Thoracic aorta (tissue), 2 donors: ENCODE data around the gene IGLON5. TPM values are rescaled to one million over a fixed set of nuclear protein-coding genes. Genes with fewer than 3 reads are reported as not detected.

Source experiments
- ATAC-seq: fragments of 150-250 bp; one replicate; pipeline ENCODE4 v1.8.0; 2017; ENCODE audit warnings: low read depth; ENCODE audit not compliant: insufficient number of reproducible peaks, low FRiP score
- DNase-seq: peaks from one replicate; pipeline ENCODE4 v3.0.0-alpha.2; 2020; ENCODE audit warnings: low spot score
- H3K27ac ChIP-seq, 2 donors: fragments of 200-600 bp; sonication (generic); 1 replicate in 1 of 2; 2 replicates in 1 of 2; pipeline ENCODE4 v1.5.1; 2016; ENCODE audit warnings: mild to moderate bottlenecking in 2 of 2, moderate library complexity in 2 of 2
- H3K27me3 ChIP-seq: fragments of 200-600 bp; sonication (generic); replicated peaks from 2 replicates; pipeline ENCODE4 v1.6.0; 2016; ENCODE audit warnings: mild to moderate bottlenecking; ENCODE audit not compliant: insufficient read depth
- H3K36me3 ChIP-seq: fragments of 200-600 bp; sonication (generic); one replicate; pipeline ENCODE4 v1.5.1; 2016
- H3K4me1 ChIP-seq, 2 donors: fragments of 200-600 bp; sonication (generic); 1 replicate in 1 of 2; 2 replicates in 1 of 2; pipeline versions ENCODE4 v1.5.1 to v1.6.0; 2016; ENCODE audit warnings: low read depth in 2 of 2, mild to moderate bottlenecking in 1 of 2; ENCODE audit not compliant: control insufficient read depth in 1 of 2
- H3K4me3 ChIP-seq: fragments of 200-600 bp; sonication (generic); 2 replicates; pipeline ENCODE4 v1.5.1; 2016; ENCODE audit warnings: mild to moderate bottlenecking
- H3K9me3 ChIP-seq: fragments of 200-600 bp; sonication (generic); 2 replicates; pipeline ENCODE4 v1.5.1; 2016
- total RNA-seq, 2 donors: library from RNA; depleted of rRNA; stranded (reverse); fragments of >200 nt; gene quantifications; one replicate each; pipeline versions ENCODE4 v1.1.0 to v1.2.3, GENCODE V29; 2016
- TF ChIP-seq, protein P1 (sequence below): fragments of 200-600 bp; sonication (generic); IDR thresholded peaks from one replicate; pipeline ENCODE4 v1.5.1; 2019; ENCODE audit warnings: antibody characterized with exemption

Gene IGLON5
- total RNA-seq, 2 donors from 2014 or later, result 1.6 TPM; not detected in 1

DNA sequence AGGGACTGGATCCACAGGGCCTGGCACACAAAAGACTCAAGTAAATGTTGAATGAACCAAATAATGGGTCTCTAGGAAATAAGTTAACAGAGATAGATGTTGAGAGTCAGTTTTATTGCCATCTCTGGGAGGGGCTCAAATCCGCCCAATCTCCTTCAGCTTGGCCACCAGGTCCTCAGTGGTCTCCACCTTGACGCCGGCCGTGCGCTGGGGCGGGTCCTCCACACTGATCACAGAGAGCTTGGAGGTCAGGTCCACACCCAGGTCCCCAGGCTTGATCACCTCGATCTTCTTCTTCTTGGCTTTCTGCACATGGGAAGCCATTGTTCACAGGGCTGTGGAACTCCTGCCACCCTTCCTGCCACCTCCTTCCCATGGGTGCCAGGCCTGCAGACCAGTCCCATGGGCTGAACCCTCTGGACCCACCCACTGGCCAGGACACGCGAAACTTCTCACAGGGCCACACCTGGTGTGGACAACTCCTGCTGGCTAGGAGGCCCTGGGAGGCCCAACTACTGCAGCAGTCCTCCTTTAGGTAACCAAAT, 33.7 kb downstream of the IGLON5 start:
- no peak for DNase-seq
- no peak for ATAC-seq
- Histone ChIP-seq H3K9me3 (no peaks in the 10 kb centered on the region), H3K4me1 (peaks cover 0 to 13% of the 10 kb centered on the region in 2 donors), H3K27me3 (no peaks in the 10 kb centered on the region), H3K4me3 (no peak overlapping the region), H3K27ac (no peak overlapping the region), H3K36me3 (peaks cover 10% of the 10 kb centered on the region)
- TF ChIP-seq, protein P1, sequence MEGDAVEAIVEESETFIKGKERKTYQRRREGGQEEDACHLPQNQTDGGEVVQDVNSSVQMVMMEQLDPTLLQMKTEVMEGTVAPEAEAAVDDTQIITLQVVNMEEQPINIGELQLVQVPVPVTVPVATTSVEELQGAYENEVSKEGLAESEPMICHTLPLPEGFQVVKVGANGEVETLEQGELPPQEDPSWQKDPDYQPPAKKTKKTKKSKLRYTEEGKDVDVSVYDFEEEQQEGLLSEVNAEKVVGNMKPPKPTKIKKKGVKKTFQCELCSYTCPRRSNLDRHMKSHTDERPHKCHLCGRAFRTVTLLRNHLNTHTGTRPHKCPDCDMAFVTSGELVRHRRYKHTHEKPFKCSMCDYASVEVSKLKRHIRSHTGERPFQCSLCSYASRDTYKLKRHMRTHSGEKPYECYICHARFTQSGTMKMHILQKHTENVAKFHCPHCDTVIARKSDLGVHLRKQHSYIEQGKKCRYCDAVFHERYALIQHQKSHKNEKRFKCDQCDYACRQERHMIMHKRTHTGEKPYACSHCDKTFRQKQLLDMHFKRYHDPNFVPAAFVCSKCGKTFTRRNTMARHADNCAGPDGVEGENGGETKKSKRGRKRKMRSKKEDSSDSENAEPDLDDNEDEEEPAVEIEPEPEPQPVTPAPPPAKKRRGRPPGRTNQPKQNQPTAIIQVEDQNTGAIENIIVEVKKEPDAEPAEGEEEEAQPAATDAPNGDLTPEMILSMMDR, result no peak

DNA sequence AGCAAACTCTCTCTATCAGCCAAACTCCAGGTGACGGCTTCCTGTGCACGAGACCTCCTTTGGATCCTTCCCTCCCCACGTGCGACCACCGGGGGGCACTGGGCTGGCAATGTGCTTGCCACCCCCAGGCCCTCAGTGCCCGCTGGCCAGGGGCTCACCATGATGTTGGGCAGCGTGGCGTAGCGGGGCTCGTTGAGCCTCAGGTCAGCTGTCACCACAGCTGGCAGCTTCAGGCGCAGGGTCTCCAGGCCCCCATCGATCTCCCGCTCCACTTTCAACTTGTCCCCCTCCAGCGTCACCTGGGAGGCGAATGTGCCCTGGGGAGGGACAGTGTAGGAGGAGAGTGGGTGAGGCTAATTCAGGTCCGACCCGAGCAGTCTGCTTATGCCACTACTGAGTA, 35.3 kb downstream of the IGLON5 start:
- peaks cover 23% of the 10 kb centered on the region for H3K36me3 ChIP-seq
- H3K9me3 ChIP-seq, result no peaks in the 10 kb centered on the region
- ATAC-seq, result no peak
- TF ChIP-seq, protein P1, result no peak
- H3K4me1 ChIP-seq, result peaks cover 0 to 2% of the 10 kb centered on the region in 2 donors
- no peak for DNase-seq
- no peak overlapping the region for H3K27ac ChIP-seq
- no peaks in the 10 kb centered on the region for H3K27me3 ChIP-seq
- H3K4me3 ChIP-seq, result no peak overlapping the region

DNA sequence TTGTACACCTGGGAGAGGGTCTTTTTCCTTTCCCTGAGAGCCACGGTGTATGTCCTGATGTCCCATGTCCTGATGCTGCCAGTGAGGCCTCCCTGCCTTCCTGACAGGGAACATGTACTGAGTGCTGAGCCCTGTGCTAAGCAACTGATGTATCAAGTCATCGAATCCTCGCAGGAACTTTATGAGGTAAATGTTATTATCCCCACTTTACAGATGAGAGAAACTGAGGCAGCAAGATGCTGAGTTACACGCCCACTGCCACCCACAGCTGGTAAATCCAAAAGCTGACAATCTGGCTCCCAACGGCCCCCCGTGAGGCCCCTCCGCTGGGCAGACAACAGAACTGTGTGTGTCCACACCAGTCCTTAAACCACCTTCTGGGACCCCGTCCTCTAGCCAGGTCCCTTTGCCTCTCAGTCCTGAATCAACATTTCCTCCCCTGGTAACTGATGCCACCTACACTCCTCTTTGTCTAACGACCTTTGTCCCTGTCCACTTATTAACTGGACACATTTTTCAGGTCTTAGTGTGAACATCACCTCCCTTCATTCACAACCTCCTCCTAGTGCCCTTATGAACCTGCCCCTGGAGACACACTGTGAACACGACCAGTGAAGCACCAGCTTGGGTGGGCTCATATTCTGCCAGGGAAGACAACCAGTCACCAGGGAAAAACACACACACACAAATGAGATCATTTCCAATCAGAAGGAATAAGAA, 35.9 kb downstream of the IGLON5 start:
- Histone ChIP-seq H3K4me3 (no peak overlapping the region), H3K4me1 (no peaks in the 10 kb centered on the region), H3K9me3 (no peaks in the 10 kb centered on the region), H3K27ac (no peak overlapping the region), H3K27me3 (no peaks in the 10 kb centered on the region), H3K36me3 (peaks cover 25% of the 10 kb centered on the region)
- TF ChIP-seq, protein P1, result no peak
- ATAC-seq (no peak), DNase-seq (no peak)

DNA sequence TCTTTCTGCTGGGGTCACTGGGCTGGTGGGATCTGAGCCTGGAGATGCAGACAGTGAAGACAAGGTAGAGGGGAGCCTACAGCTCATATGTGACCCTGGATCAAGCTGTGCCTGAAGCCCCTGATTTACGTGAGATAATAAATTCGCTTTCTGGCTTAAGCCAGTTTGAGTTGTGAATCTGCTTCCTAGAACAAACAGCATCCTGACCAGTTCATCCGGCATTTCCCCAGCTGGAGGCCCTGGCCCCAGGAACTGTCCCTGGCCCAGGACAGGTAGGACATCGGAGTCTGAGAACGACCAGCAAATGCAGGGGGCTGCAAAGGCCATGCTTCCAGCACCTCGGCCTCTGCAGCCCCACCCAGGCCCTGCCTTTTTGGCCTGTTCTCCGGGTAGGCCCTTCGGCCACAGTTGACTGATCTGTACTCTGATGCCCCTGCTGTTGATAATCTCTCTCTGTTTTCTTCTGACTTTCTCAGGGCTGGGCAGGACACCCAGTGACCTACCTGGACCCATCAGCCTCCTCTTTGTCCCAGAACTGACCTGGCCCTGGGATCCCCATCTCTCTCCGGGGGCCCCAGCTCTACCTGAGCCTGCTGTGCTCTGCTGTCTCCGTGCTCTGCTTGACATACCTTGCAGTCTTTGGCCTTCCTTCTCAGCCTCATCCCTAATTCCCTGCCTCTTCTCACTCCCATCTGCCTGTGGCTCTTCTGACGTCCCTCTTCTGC, 40.0 kb downstream of the IGLON5 start:
- Histone ChIP-seq H3K9me3 (no peaks in the 10 kb centered on the region), H3K4me3 (no peak overlapping the region), H3K4me1 (no peaks in the 10 kb centered on the region), H3K27ac (no peak overlapping the region), H3K27me3 (no peaks in the 10 kb centered on the region), H3K36me3 (peaks cover 19% of the 10 kb centered on the region)
- no peak for ATAC-seq
- TF ChIP-seq, protein P1, result no peak
- DNase-seq, result no peak

DNA sequence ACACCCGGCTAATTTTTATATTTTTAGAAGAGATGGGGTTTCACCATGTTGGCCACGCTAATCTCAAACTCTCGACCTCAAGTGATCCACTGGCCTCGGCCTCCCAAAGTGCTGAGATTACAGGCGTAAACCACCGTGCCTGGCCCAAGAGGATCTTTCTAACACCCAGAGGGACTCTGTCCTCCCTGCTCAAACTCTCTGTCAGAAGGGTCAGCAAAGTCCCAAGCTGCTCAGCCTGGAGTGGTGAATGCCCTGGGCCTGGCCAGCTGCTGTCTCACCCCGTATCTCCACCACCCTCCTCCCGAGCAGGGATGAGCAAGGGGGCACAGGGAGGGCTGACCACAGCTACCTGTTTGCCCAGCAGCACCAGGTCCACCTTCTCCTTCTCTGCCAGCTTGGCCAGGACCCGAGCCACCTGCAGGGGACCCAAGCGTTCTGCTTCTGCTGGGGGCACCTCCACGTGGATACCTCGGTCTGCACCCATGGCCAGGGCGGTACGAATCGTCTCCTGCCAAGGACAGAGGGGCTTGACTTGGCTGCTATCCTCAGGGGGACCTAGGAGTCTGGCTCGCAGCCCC, 41.4 kb downstream of the IGLON5 start:
- DNase-seq, result no peak
- no peaks in the 10 kb centered on the region for H3K27me3 ChIP-seq
- no peaks in the 10 kb centered on the region for H3K4me1 ChIP-seq
- ATAC-seq, result no peak
- no peak overlapping the region for H3K27ac ChIP-seq
- no peaks in the 10 kb centered on the region for H3K9me3 ChIP-seq
- TF ChIP-seq, protein P1, result no peak
- H3K36me3 ChIP-seq, result peaks cover 19% of the 10 kb centered on the region
- no peak overlapping the region for H3K4me3 ChIP-seq
